Measurements from ENCODE around the gene NUDCD3. TPM values are rescaled to one million over a fixed set of nuclear protein-coding genes. Genes with fewer than 3 reads are reported as not detected.

The NUDCD3 gene
- total and polyA plus RNA-seq, 7 donors: 34.6 to 140 (median 97.7) TPM

DNA sequence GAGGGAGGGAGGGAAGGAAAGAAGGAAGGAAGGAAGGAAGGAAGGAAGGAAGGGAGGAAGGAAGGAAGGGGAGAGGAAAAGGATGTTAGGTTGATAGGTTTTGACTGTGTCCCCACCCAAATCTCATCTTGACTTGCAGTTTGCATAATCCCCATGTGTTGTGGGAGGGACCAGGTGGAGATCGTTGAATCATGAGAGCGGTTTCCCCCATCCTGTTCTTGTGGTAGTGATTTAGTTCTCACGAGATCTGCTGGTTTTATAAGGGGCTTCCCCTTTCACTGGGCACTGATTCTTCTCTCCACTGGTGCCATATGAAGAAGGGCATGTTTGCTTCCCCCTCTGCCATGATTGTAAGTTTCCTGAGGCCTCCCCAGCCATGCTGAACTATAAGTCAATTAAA lies 15.1 kb upstream of the NUDCD3 start:
- Histone ChIP-seq H3K4me3 (no peak overlapping the region), H3K36me3 (ENCODE audit: insufficient read depth in 1 of 2, low read depth in 1 of 2) (no peaks in the 10 kb centered on the region), H3K27ac (no peak overlapping the region), H3K9me3 (no peaks in the 10 kb centered on the region), H3K27me3 (ENCODE audit: insufficient read depth in 3 of 3, low read length in 2 of 3) (no peaks in the 10 kb centered on the region), H3K4me1 (no peaks in the 10 kb centered on the region)
- ATAC-seq (no peak), DNase-seq (no peak)
- intact Hi-C loops (cut with DNase I): no loop called here
- 67 to 72% (median 68%) methylated on average over 3 of the region's 3 CpGs for WGBS, 3 donors
- TF ChIP-seq, protein P1, sequence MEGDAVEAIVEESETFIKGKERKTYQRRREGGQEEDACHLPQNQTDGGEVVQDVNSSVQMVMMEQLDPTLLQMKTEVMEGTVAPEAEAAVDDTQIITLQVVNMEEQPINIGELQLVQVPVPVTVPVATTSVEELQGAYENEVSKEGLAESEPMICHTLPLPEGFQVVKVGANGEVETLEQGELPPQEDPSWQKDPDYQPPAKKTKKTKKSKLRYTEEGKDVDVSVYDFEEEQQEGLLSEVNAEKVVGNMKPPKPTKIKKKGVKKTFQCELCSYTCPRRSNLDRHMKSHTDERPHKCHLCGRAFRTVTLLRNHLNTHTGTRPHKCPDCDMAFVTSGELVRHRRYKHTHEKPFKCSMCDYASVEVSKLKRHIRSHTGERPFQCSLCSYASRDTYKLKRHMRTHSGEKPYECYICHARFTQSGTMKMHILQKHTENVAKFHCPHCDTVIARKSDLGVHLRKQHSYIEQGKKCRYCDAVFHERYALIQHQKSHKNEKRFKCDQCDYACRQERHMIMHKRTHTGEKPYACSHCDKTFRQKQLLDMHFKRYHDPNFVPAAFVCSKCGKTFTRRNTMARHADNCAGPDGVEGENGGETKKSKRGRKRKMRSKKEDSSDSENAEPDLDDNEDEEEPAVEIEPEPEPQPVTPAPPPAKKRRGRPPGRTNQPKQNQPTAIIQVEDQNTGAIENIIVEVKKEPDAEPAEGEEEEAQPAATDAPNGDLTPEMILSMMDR (IDR thresholded peaks at IDR 0.05): no peak

DNA sequence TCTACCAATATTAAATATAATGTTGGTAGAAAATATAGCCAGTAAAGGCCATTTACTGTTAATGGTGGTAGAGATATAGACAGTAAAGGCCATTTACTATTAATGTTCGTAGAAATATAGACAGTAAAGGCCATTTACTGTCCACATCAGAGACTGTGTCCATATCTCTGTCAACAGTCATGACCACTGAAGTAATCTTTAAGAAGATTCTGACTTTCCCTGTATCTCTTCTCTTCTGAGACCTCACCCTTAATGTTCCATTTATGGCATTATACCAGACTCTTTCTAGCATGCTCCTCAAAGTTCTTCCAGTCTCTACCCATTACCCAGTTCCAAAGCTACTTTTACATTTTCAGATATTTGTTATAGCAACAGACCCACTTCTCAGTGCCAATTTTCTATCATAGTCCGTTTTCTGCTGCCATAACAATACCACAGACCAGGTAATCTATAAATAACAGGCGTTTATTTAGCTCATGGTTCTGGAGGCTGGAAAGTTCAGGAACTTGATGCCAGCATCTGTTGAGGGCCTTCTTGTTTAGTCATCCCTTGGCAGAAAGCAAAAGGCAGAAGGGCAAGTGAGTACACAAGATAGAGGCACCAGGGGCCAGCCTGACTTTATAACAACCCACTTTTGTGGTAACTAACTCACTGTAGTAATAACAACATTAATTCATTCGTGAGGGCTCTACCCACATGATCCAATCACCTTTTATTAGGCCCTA lies 7.9 kb upstream of the NUDCD3 start:
- Histone ChIP-seq H3K9me3 (no peaks in the 10 kb centered on the region), H3K27ac (peak overlapping the region; percentile 71), H3K4me3 (no peak overlapping the region), H3K36me3 (ENCODE audit: insufficient read depth in 1 of 2, low read depth in 1 of 2) (no peaks in the 10 kb centered on the region), H3K27me3 (ENCODE audit: insufficient read depth in 3 of 3, low read length in 2 of 3) (no peaks in the 10 kb centered on the region), H3K4me1 (peaks cover 14% of the 10 kb centered on the region)
- ATAC-seq (peak; percentile 96 to 99 (median 97)), DNase-seq (no peak)
- 24 to 38% (median 29%) methylated on average over 4 of the region's 4 CpGs for WGBS, 3 donors
- TF ChIP-seq, protein P1 (IDR thresholded peaks at IDR 0.05): no peak
- intact Hi-C loops (cut with DNase I): loop anchor here in 1 of 2 donors (5.0 kb wide), 1 partner anchor 69 kb away; no protein-coding TSS in a partner anchor

DNA sequence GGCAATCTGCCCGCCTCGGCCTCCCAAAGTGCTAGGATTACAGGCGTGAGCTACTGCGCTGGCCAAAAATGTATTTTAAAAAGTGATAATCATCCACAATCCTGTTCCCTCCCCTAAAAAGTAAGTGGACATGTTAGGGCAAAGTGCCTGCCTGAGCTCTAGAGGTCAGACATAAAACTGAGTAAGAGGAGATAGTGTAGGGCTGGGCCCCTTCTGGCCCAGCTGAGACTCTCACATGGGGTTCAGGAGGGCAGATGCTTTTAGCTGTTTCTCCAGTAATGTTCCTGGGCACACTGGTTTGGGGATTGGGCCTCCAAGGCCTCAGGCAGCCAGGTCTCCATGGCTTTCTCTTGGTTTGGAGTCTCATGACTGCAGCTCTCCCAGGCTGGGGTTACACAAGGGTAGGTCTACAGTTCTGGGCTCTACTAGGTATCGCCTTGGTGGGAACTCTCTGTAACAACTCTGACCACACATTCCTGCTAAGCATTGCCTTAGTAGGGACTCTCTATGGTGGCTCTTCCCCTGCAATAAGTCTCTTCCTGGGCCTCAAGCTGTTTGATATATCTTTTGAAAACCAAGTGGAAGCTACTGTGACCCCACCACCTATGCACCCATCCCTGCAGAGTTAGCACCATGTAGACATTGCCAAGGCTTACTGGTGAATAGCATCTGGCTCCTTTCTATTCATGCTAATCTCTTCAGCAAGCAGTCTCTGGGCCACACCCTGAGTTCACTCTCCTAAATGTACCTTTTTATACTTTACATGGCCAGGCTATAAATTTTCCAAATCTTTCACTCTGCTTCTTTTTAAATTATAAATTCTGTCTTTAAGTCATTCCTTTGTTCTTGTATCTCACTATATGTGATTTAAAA lies 6.9 kb upstream of the NUDCD3 start:
- TF ChIP-seq, protein P1 (IDR thresholded peaks at IDR 0.05): no peak
- WGBS, 3 donors: 92 to 95% (median 94%) methylated on average over 5 of the region's 5 CpGs
- no peak for ATAC-seq
- peak overlapping the region; percentile 71 for H3K27ac ChIP-seq
- no peaks in the 10 kb centered on the region for H3K27me3 ChIP-seq (ENCODE audit: insufficient read depth in 3 of 3, low read length in 2 of 3)
- intact Hi-C loops (cut with DNase I): loop anchor here in 1 of 2 donors (5.0 kb wide), 1 partner anchor 70 kb away; no protein-coding TSS in a partner anchor
- H3K36me3 ChIP-seq (ENCODE audit: insufficient read depth in 1 of 2, low read depth in 1 of 2): no peaks in the 10 kb centered on the region
- no peaks in the 10 kb centered on the region for H3K9me3 ChIP-seq
- H3K4me3 ChIP-seq: no peak overlapping the region
- H3K4me1 ChIP-seq: peaks cover 14% of the 10 kb centered on the region
- DNase-seq: no peak

DNA sequence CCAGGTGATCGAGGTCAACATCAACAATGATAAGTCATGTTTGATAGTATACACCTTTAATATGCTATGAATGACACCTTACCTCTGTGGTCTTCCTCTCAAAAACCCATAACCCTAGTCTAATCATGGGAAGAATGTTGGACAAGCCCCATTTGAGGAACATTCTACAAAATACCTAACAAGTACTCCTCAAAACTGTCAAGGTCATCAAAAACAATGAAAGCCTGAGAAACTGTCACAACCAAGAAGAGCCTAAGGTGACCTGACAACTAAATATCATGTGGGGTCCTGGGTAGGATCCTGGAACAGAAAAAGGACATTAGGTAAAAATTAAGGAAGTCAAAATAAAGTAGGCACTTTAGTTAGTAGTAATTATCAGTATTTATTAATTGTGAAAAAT lies 5.9 kb upstream of the NUDCD3 start:
- Histone ChIP-seq H3K36me3 (ENCODE audit: insufficient read depth in 1 of 2, low read depth in 1 of 2) (no peaks in the 10 kb centered on the region), H3K9me3 (no peaks in the 10 kb centered on the region), H3K27me3 (ENCODE audit: insufficient read depth in 3 of 3, low read length in 2 of 3) (no peaks in the 10 kb centered on the region), H3K4me1 (peaks cover 14% of the 10 kb centered on the region), H3K27ac (no peak overlapping the region), H3K4me3 (no peak overlapping the region)
- intact Hi-C loops (cut with DNase I): loop anchor here in 1 of 2 donors (5.0 kb wide), 1 partner anchor 71 kb away; no protein-coding TSS in a partner anchor
- DNase-seq: no peak
- ATAC-seq: no peak
- TF ChIP-seq, protein P1 (IDR thresholded peaks at IDR 0.05): no peak
- 79 to 85% (median 83%) methylated on average over 1 of the region's 1 CpG for WGBS, 3 donors

Data from psoas muscle (tissue), 8 donors.